HG02840 (cell line): ENCODE measurements around the gene TRIO.

Source experiments
- ATAC-seq: cut with Tn5 transposase; IDR thresholded peaks from one replicate; pipeline ENCODE4 v1.9.1; 2021; ENCODE audit warnings: mild to moderate bottlenecking, moderate library complexity, moderate number of reproducible peaks; ENCODE audit not compliant: unreplicated experiment, low FRiP score

TRIO gene

DNA sequence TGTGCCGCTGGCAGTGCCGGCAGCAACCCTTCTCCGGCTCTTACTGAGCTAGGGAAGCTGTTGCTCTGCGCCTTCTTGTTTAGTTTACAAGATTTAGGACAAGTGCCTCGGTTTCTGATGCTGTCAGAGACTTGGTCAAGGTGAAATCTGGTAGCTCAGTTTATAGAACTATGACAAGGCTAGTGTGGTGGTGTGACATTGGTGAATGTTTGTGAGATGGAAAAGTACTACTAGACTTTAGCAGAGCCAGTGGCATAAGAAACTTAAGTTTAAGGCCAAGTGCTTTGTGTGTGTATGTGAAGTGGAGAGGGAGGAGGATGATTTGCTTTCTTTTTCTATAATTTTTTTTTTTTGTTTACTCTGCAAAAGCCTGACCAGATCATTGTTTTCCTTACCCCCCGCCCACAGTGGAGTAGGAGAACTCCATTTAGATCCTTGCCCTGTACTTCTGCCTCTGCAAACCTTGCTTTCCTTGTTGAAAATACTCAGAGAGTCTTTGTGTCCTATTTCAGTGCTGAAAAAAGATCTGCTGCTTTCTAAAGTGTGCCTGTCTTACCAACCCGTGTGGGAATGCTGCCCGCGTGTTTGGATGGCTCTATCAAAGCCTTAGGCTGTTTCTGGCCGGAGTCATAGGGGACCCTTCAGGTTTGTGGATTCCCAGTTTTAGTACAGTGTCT, 75.9 kb downstream of the TRIO start:
- no peak for ATAC-seq

DNA sequence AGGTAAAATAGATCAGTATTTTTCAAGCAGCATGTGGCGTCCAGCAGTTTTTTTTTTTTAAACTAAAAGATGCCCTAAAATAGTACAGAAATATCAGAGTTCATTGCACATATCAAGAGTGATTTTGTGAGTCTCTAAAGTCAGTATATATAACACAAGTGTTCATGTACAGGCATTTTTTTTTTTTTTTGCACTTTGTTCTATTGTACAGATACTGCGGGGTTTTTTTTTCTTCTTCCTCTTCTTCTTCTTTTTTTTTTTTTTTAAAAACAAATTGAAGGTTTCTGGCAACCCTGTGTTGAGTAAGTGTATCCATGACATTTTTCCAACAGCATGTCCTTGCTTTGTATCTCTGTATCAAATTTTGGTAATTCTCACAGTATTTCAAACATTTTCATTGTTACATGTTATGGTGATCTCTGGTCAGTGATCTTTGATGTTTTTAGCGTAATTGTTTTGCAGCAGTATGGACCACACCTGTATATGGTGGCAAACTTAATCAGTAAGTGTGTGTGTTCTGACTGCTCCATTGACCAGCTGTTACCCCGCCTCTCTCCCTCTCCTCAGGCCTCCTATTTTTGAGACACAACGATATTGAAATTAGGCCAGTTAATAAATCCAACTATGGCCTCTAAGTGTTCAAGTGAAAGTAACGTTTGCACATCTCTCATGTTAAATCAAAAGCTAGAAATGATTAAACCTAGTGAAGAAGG, 76.8 kb downstream of the TRIO start:
- ATAC-seq = no peak

DNA sequence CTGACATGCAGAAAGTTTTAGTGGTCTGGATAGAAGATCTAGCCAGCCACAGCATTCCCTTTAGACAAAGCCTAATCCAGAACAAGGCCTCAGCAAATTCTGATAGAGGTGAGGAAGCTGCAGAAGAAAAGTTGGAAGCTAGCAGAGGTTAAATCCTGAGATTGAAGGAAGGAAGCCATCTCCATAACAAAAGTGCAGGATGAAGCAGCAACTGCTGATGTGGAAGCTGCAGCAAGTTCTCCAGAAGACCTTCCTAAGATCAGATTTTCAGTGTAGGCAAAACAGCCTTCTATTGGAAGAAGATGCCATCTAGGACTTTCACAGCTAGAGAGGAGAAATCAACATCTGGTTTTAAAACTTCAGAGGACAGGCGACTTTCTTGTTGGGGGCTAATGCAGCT, 77.5 kb downstream of the TRIO start:
- ATAC-seq = no peak

DNA sequence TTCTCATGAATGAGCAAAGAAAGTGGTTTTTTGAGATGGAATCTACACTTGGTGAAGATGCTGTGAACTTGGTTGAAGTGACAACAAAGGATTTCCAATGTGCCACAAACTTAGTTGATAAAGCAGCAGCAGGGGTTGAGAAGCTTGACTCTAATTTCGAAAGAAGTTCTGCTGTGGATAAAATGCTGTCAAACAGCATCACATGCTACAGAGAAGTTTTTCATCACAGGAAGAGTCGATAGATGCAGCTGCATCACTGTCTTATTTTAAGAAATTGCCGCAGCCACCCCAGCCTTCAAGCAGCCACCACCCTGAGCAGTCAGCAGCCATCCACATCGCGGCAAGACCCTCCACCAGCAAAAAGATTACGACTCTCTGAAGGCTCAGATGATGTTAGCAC, 78.6 kb downstream of the TRIO start:
- ATAC-seq = no peak

DNA sequence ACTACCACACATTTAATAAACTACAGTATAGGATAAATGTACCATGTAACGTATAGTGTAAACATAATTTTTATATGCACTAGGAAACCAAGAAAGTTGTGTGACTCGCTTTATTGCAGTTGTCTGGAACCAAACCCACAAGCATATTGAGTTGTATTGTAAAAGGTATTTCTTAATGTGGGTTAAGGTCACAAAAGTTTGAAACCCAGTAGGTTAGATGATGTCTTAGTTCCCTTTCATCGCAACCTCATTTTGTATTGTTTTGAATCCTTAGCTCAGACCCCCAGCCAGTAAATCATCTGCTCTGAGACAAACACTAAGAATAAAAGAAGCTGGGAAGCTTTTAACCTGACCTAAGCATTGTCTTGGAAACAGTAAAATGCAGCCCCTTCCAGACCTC, 79.1 kb downstream of the TRIO start:
- no peak for ATAC-seq

DNA sequence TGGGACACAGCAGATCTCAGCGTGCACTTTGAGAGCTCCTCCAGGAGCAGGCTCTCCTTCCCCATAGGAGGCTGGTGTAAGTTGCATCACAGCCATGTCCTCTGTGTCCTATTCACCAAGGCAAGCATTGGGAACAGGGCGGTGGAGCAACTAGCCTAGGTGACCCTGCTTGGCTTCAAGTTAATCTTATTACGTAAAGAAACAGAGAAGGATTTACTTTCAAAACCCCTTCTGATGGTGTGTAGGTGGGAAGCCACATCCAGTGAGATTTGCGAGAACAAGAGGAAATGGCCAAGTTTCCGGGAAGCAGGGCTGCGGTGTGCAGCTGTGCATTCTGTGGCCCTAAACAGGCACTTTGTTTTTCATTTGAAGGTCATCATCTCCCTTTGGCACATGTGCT, 80.2 kb downstream of the TRIO start:
- ATAC-seq = no peak

DNA sequence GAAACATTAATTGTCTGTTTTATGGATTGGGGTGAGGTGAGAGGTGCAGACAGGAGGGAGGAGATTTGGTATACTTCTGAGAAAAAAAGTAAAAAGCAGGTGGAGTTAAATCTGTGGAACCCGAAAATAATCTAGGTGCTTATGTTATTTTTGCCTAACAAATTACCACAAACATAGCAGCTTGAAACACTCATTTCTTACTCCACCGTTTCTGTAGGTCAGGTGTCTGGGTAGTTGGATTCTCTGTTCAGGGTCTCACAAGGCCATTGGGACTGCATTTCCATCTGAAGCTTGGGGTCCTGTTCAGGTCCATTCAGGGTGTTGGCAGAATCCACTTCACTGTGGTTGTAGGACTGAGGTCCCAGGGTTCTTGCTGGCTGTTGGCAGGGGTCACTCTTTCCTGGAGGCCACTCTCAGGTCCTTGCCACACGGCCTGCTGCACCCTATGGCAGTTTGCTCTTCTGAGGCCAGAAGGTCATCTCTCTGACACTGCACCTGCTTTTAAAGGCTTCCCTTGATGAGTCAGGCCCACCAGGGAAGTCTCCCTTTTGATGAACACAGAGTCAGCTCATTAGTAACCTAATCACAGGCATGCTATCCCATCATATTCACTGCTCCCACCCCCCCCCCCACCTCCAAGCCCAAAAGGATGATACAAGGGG, 82.2 kb downstream of the TRIO start:
- no peak for ATAC-seq

DNA sequence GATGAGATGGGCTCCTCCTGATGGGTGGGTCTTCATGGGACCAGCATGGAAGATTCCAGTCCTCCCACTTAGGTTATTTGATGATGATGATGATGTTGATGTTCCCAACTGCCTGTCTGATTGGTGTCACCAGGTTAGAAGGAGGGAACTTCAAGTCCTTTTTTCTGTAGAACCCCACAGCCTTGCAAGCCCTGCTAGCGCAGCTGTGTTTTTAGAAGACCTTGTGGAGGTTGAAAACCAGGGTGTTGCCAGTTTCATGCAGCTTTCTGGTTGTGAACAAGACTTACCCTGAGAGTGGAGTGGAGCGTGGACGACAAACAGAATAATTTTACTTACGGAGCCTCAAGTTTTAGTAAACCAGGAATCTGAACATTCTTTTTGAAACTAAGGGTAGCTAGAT, 83.0 kb downstream of the TRIO start:
- ATAC-seq = no peak

DNA sequence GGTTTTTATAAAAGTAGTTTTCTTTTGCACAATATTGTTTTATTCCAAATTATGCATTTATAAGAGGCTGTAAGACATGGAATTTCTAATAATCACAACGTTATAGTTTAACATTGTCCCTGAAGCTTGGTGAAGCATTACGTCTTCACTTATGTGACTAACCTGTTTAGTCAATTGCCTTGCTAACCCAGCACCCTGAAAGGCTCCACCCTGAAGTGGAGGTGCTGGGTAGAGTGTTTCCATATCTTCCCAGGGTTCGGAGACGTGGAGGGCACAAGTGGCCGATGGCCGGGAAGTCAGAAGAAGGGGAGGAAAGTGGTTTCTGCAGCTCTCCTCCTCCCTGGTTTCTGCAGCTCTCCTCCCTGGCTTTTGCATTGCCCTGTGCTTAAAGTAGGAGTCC, 83.4 kb downstream of the TRIO start:
- ATAC-seq = no peak

DNA sequence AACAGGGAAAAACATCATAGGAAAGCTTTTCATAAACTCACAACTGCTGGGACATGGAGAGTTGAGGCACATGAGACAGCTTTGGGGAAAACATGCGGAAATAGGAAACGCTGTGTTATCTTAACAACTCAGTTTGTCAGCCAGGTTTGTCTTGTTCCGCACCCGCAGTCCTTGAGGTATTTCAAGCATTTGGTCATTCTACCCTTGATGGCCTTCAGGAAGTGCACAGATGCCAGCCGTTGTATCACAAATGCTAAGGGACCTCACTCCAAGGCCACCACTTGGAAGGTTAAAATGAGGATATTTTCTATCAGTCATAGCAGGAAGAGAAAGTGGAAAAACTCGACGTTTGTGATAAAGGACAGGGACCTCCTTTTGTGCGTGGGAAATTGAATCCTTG, 83.8 kb downstream of the TRIO start:
- ATAC-seq = no peak

DNA sequence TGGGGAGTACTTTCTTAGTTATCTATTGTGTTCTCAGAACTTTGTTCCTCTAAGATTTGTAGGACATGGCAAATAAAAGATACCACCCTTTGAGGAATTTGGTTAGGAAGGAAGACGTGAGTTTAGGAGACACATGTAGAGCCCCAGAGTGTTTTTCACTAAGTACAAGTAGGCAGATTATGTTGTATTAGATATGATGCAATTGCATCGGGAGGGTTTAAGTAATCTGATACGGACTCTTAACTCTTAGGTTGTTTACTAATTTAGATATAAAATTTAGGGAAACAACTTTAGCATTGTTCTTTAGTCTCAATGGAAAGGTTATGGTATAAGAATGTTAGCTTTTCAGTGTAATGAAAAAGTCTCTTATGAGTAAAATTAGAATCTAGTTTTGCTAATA, 84.4 kb downstream of the TRIO start:
- ATAC-seq = no peak

DNA sequence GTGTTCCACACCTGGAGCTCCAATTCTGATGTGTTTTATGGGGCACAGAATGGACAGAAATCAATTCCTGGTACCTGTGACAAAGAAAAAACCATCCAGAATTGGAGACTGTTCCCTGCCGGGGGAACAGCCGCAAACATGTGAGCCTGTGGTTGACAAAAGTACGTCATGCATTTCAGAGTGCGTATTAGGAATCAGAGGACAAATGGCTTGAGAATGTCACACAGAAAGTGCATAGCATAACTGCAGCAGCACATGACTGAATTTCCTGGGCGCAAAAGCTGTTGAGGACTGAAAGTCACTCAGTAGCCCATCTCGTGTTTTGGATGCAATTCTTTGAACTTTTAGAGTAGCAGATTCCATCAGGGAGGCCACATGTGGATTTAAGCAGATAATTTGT, 85.1 kb downstream of the TRIO start:
- ATAC-seq = no peak

DNA sequence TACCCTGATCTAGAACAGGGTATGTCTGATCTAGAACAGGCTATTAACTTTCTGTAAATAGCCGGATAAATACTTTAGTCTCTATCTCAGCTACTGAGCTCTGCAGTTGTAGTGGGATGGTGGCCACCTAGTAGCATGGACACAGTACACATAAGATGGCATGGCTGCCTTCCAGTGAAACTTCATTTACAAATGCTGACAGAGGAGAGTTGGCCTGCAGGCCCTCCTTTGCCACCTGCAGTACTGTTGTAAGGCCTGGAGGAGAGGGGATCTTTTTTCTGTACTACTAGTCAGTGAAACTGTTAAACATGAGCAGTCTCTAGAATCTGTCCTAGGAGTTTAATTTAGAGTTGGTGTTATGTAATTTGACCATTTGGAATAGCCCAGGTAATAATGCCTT, 86.0 kb downstream of the TRIO start:
- no peak for ATAC-seq

DNA sequence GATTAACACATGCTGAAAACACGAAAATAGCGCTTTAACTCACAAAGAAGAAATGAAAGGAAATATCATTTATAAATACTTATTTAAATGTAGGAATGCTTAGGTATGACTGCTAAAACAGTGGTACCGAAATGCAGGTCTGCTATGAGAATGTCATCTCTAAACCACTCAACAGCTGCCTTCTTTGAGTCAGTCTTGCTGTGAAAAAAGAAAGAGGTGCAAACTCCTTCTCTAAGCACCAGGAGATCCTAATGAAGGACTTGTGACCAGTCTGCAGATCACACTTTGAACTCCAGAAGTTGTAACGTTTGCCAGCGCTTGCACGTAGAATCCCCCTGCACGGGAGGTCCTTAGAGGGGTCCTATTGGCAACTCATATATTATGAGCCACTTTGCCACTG, 86.6 kb downstream of the TRIO start:
- no peak for ATAC-seq

DNA sequence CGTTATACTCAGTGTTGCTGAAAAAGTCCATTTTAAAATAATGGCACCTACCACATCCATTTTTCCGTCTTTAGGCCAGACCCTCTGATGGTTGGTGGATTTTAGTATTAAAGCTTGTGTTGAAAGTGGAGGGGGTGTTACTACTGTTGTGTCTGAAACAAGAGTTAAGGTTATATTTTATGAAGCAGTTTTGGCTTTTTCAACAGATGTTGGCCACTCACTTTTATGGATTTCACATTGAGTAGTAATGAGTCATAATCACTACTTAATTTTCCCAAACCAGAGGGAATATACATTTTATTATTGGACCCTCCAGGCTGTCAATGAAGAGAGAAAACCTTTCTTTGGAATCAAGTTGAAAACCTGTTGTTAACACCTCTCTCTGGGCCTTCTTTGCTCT, 88.0 kb downstream of the TRIO start:
- ATAC-seq = no peak

DNA sequence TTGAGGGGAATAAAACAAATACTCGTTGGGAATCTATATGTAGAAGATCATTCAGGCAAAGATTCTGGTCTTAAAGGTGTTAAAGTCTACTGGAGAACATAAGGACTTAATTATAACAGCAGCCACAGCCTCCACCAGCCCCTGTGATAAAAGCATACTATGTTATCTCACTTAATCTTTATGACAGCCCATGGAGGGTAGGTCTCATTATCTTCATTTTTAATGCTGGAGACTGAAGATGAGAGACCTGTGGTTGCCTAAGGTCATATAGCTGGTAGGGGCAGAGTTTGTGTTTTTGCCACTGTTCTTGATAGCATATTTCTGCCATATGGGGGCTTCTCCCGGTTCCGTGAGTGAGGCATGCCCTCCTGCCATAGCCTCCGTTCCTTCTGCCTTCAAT, 88.7 kb downstream of the TRIO start:
- no peak for ATAC-seq

DNA sequence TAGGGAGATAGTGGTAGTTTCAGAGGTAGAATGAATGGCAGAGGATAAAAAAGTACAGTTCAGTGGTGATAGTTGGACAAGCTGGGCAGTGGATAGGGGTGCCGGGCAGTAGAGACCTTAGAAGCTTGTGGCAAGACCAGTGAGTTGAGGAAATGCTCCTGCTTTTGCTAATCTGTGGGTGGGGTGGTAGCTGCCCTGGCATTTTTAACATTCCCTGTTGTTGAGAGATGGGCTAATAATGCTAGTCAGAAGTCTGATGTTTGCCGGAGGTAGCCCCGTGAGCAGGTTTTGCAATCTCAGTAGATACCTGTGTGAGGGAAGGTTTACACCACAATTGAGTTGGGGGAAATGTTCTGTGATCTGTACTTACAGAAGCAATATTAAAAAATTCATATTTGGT, 91.1 kb downstream of the TRIO start:
- no peak for ATAC-seq

DNA sequence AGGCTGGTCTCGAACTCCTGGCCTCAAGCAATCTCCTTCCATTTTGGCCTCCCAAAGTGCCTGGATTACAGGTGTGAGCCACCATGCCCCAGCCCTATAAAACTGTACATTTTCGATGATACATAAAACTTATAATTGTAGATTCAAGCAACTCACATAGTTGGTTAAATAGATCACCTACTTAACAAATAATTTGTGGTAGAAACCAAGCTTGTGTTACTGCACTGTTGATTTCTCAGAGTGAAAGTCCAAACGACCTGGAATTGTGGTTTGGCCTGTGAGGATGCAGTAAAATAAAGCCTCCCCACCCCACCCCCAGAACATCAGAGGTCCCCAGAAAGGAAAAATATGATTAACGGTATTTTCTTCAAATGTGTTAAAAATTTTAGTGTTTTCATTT, 92.7 kb downstream of the TRIO start:
- no peak for ATAC-seq

DNA sequence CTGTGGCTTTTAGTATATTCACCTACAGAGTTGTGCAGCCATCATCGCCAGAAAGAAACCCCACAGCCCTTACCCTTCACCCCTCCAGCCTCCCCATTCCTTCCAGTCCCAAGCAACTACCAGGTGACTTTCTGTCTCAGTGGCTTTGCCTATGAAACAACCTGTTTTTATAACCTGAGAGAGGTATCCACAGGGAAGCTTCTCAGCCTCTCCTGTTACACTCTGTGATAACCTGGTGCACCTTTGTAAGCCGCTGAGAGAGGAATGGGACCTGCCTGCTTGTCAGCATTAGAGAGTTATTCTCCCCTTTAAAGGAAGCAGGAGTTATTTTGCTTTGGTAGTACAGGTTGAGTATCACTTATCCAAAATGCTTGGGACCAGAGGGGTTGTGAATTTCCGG, 93.6 kb downstream of the TRIO start:
- ATAC-seq = no peak

DNA sequence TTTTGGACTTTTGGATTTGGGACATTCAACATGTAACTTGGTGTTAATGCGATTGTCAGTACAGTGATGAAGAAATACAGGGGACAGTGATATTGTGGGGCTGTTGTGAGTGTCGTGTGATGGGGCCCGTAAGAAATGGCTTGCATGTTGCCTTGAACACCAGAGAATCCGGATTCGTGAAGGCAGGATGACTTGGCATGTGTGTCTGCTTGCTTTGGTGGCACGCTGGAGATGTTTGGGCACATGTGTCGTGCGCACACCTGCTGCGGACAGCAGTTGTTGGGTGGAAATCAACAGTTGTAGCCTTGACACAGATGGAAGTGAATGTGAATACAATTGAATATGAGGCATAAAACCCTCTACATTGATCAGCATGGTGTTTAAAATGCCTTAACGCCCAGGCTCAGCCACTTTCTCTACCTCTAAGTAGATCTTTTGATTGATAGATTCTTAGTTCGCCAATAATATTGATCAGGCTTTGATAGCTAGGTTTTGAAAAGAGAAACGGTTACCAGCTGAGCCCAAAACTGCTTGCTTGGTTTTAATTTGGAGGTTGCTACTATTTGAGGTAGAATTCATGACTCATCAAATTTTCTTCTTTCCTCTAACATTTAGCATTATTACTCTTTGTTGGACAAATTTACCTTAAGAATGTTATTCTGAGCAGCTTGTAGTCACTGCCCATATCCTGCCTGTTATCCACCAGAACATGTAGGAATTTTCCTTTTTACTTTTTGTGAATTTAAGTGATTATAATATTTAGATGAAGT, 94.4 kb downstream of the TRIO start:
- ATAC-seq = no peak

DNA sequence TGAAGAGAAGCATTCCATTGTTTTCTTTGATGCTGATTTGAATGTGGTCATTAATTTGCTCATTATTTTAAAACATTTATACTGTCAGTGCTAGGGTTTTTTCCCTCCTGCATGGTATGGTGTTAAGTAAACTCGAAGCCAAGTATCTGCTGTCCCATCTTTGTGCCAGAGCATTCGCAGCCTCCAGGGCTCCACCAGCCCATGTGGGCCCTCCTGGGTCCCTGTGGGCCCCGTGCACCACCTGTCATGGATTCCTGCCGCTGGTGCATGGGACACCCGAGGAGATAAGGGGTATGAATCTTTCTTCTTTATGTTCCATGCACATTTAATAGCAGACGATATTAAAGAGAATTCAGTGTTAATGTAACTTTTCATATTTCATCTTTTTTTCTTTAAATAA, 95.1 kb downstream of the TRIO start:
- ATAC-seq = no peak
